ENCODE measurements around the gene CRLF1.

Gene CRLF1

GRCh38 chr19:18636183-18636968, 29.8 kb upstream of the CRLF1 start:
- DNase-seq, result peak; percentile 99

- no peak for DNase-seq
Observed at GRCh38 chr19:18635831-18636182, 29.2 kb upstream of the CRLF1 start.

GRCh38 chr19:18634612-18635297, 28.2 kb upstream of the CRLF1 start:
- DNase-seq, result no peak

- DNase-seq, result no peak
Observed at GRCh38 chr19:18633321-18633720, 26.7 kb upstream of the CRLF1 start.

- DNase-seq, result no peak
Observed at GRCh38 chr19:18629166-18630088, 22.8 kb upstream of the CRLF1 start.

GRCh38 chr19:18626906-18627305, 20.3 kb upstream of the CRLF1 start:
- DNase-seq, result no peak

- DNase-seq, result no peak
Observed at GRCh38 chr19:18620902-18621301, 14.3 kb upstream of the CRLF1 start.

- no peak for DNase-seq
Observed at GRCh38 chr19:18620311-18620710, 13.7 kb upstream of the CRLF1 start.

- DNase-seq, result no peak
Observed at GRCh38 chr19:18618236-18618635, 11.6 kb upstream of the CRLF1 start.

GRCh38 chr19:18617562-18617961, 11.0 kb upstream of the CRLF1 start:
- DNase-seq, result no peak

GRCh38 chr19:18616023-18616422, 9.4 kb upstream of the CRLF1 start:
- DNase-seq, result no peak

GRCh38 chr19:18613589-18614234, 7.1 kb upstream of the CRLF1 start:
- no peak for DNase-seq

- DNase-seq, result no peak
Observed at GRCh38 chr19:18612772-18613588, 6.4 kb upstream of the CRLF1 start, which contains the start of gene TMEM59L. TMEM59L (plus strand) TSS chr19:18612870; CDS start chr19:18612959, 89 bp downstream.

GRCh38 chr19:18612051-18612771, 5.6 kb upstream of the CRLF1 start:
- no peak for DNase-seq

GRCh38 chr19:18611327-18612050, 4.9 kb upstream of the CRLF1 start:
- no peak for DNase-seq

GRCh38 chr19:18610556-18611326, 4.1 kb upstream of the CRLF1 start:
- DNase-seq, result no peak

- no peak for DNase-seq
Observed at GRCh38 chr19:18610245-18610555, 3.6 kb upstream of the CRLF1 start.

GRCh38 chr19:18609717-18610051, 3.1 kb upstream of the CRLF1 start:
- no peak for DNase-seq

GRCh38 chr19:18608805-18609716, 2.5 kb upstream of the CRLF1 start:
- no peak for DNase-seq

Measured in hematopoietic multipotent progenitor cell treated with erythropoietin and hydrocortisone succinate and interleukin-3 and kit ligand, for 6 days (in vitro differentiated cells).